Measurements from ENCODE around the gene EREG.

Gene EREG

GRCh38 chr4:74353858-74354257 lies 11.1 kb upstream of the EREG start:
- no peak for DNase-seq

GRCh38 chr4:74357965-74358364 lies 7.0 kb upstream of the EREG start:
- DNase-seq, result no peak

GRCh38 chr4:74361671-74362070 lies 3.3 kb upstream of the EREG start:
- DNase-seq, result no peak

- DNase-seq, result no peak
Observed at GRCh38 chr4:74362347-74362746, 2.6 kb upstream of the EREG start.

GRCh38 chr4:74364256-74364651 lies 691 bp upstream of the EREG start:
- DNase-seq, result no peak

GRCh38 chr4:74365761-74366160 lies 816 bp downstream of the EREG start:
- peak; percentile 13 for DNase-seq

- no peak for DNase-seq
Observed at GRCh38 chr4:74366367-74366911, 1.5 kb downstream of the EREG start.

- DNase-seq, result no peak
Observed at GRCh38 chr4:74367656-74368290, 2.8 kb downstream of the EREG start.

- no peak for DNase-seq
Observed at GRCh38 chr4:74368596-74368995, 3.7 kb downstream of the EREG start.

GRCh38 chr4:74369855-74370254 lies 4.9 kb downstream of the EREG start:
- DNase-seq, result no peak

GRCh38 chr4:74370912-74371311 lies 6.0 kb downstream of the EREG start:
- no peak for DNase-seq

- DNase-seq, result no peak
Observed at GRCh38 chr4:74374128-74374527, 9.2 kb downstream of the EREG start.

- no peak for DNase-seq
Observed at GRCh38 chr4:74374561-74375327, 9.8 kb downstream of the EREG start.

GRCh38 chr4:74375824-74376426 lies 11.0 kb downstream of the EREG start:
- DNase-seq, result no peak

GRCh38 chr4:74376888-74377483 lies 12.0 kb downstream of the EREG start:
- no peak for DNase-seq

GRCh38 chr4:74377714-74378113 lies 12.8 kb downstream of the EREG start:
- DNase-seq, result no peak

- DNase-seq, result no peak
Observed at GRCh38 chr4:74378573-74378972, 13.6 kb downstream of the EREG start.

- no peak for DNase-seq
Observed at GRCh38 chr4:74379912-74380311, 15.0 kb downstream of the EREG start.

- DNase-seq, result no peak
Observed at GRCh38 chr4:74385386-74385785, 20.4 kb downstream of the EREG start.

GRCh38 chr4:74386159-74386558 lies 21.2 kb downstream of the EREG start:
- DNase-seq, result no peak

GRCh38 chr4:74387790-74388189 lies 22.8 kb downstream of the EREG start:
- DNase-seq, result no peak

- DNase-seq, result no peak
Observed at GRCh38 chr4:74389494-74389893, 24.5 kb downstream of the EREG start.

- no peak for DNase-seq
Observed at GRCh38 chr4:74390677-74391076, 25.7 kb downstream of the EREG start.

GRCh38 chr4:74391346-74391745 lies 26.4 kb downstream of the EREG start:
- no peak for DNase-seq
